Measurements from ENCODE around the gene RIMS3.
A peak's percentile ranks its signal among the peaks of the same experiment; 100 is the strongest.

RIMS3 gene

GRCh38 chr1:40690771-40691537 is 25.5 kb upstream of the RIMS3 start:
- DNase-seq, result no peak

- DNase-seq, result no peak
Observed at GRCh38 chr1:40689737-40690136, 24.3 kb upstream of the RIMS3 start.

GRCh38 chr1:40687661-40688060 is 22.2 kb upstream of the RIMS3 start:
- no peak for DNase-seq

- DNase-seq, result no peak
Observed at GRCh38 chr1:40687059-40687458, 21.6 kb upstream of the RIMS3 start.

- DNase-seq, result no peak
Observed at GRCh38 chr1:40684669-40685068, 19.2 kb upstream of the RIMS3 start.

GRCh38 chr1:40679165-40679953 is 13.9 kb upstream of the RIMS3 start:
- DNase-seq, result no peak

GRCh38 chr1:40676501-40676900 is 11.0 kb upstream of the RIMS3 start:
- DNase-seq, result no peak

GRCh38 chr1:40673452-40673851 is 8.0 kb upstream of the RIMS3 start:
- no peak for DNase-seq

- DNase-seq, result peak; percentile 88
Observed at GRCh38 chr1:40668769-40669525, 3.5 kb upstream of the RIMS3 start.

GRCh38 chr1:40664791-40665190 is 691 bp downstream of the RIMS3 start:
- no peak for DNase-seq

- DNase-seq, result no peak
Observed at GRCh38 chr1:40664167-40664537, 1.3 kb downstream of the RIMS3 start.

GRCh38 chr1:40663324-40664166 is 1.9 kb downstream of the RIMS3 start:
- no peak for DNase-seq

- peak; percentile 11 for DNase-seq
Observed at GRCh38 chr1:40662864-40663263, 2.6 kb downstream of the RIMS3 start.

GRCh38 chr1:40662151-40662550 is 3.3 kb downstream of the RIMS3 start:
- DNase-seq, result no peak

GRCh38 chr1:40661678-40662077 is 3.8 kb downstream of the RIMS3 start:
- no peak for DNase-seq

GRCh38 chr1:40659649-40659947 is 5.9 kb downstream of the RIMS3 start:
- no peak for DNase-seq

- no peak for DNase-seq
Observed at GRCh38 chr1:40658751-40659648, 6.5 kb downstream of the RIMS3 start.

- no peak for DNase-seq
Observed at GRCh38 chr1:40657046-40657445, 8.4 kb downstream of the RIMS3 start.

- DNase-seq, result no peak
Observed at GRCh38 chr1:40653851-40654537, 11.5 kb downstream of the RIMS3 start.

- no peak for DNase-seq
Observed at GRCh38 chr1:40652979-40653378, 12.5 kb downstream of the RIMS3 start.

- no peak for DNase-seq
Observed at GRCh38 chr1:40652468-40652867, 13.0 kb downstream of the RIMS3 start.
